Sciatic nerve (tissue), 2 donors: ENCODE results near the gene LRRN4CL. TPM values are rescaled to one million over a fixed set of nuclear protein-coding genes. Genes with fewer than 3 reads are reported as not detected.
"Not testable (repeated sequence)": the region's sequence is repeated elsewhere in the genome, so short reads cannot be mapped to it uniquely, and the experiment has no call there.

ENCODE experiments used
- ATAC-seq: fragments of 200-7000 bp; cut with Tn5 transposase; one replicate; pipeline ENCODE4 v1.9.1; 2020; ENCODE audit warnings: mild to moderate bottlenecking, moderate library complexity
- DNase-seq: peaks from one replicate; pipeline ENCODE4 v3.0.0-alpha.2; 2020; ENCODE audit warnings: low spot score
- intact Hi-C: fragments of 100-400 bp; cut with DNase I; formaldehyde crosslinking; loops from one replicate; pipeline ENCODE4 v1.14.2; 2022
- total RNA-seq: library from RNA; stranded (reverse); fragmentation: NEBNext Ultra II Directional; extraction: Animal tissue kit (Norgen Biotek cat#: 25700); gene quantifications from one replicate; pipeline ENCODE4 v1.2.1, GENCODE V29; 2021
- donor health status: DM: no; HTN: no; CAD: no.
- donor health status: DM: no; HTN: no; CAD: no.

LRRN4CL gene
- total RNA-seq, 1 donor from 2014 or later: 28.4 TPM

GRCh38 chr11:62654297-62654696, 35.0 kb downstream of the LRRN4CL start:
- ATAC-seq: no peak
- intact Hi-C loops: no loop called here
- DNase-seq: no peak

DNA sequence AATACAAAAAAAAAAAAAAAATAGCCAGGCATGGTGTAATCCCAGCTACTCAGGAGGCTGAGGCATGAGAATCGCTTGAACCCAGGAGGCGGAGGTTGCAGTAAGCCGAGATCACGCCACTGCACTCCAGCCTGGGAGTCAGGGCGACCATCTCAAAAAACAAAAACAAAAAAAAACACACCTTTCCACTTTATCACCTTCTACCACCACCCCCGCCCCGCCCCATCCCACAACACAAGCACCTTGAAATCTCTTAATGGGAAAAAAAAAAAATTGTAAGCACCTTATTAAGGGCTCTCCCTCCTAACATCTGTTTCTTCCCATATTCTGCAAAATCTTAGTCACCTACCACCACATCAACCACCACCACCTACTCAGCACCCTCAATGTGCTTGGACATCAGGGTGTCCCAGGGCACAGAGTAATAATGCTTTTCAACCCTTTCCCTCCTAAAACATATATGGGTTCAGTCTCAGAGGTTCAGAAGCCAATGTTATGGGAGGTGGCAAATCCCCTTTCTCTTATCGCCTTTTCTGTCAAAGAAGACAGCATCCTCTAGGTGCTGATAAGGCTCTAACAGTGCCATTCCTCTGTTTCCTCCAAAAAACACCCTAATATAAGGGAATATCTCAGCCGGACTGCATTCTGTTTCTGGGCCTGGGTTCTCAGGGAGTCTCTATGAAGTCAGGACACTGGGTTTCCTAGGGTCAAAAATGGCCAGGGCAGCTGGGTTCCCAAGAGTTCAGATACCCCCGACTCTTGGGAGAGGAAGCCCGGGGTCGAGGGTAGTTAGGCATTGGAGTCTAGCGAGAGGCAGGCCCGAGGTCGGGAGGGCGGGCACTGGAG, 36.9 kb downstream of the LRRN4CL start:
- ATAC-seq (peak; percentile 3), DNase-seq (no peak)
- intact Hi-C loops: no loop called here

DNA sequence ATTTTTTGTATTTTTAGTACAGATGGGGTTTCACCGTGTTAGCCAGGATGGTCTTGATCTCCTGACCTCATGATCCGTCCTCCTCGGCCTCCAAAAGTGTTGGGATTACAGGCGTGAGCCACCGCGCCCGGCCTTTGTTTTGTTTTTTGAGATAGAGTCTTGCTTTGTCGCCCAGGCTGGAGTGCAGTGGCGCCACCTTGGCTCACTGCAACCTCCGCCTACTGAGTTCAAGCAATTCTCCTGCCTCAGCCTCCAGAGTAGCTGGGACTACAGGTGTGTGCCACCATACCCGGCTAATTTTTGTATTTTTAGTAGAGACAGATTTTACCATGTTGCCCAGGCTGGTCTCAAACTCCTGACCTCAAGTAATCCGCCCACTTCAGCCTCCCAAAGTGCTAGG, 39.0 kb downstream of the LRRN4CL start:
- intact Hi-C loops, DNase-seq, ATAC-seq: not testable (repeated sequence)

- intact Hi-C loops: no loop called here
- ATAC-seq (no peak), DNase-seq (no peak)
Observed at GRCh38 chr11:62649486-62649885, 39.8 kb downstream of the LRRN4CL start.

GRCh38 chr11:62648967-62649364, 40.4 kb downstream of the LRRN4CL start:
- no peak for ATAC-seq
- intact Hi-C loops: no loop called here
- DNase-seq: no peak

- no peak for ATAC-seq
- DNase-seq: no peak
- intact Hi-C loops: no loop called here
Observed at GRCh38 chr11:62648185-62648966, 41.0 kb downstream of the LRRN4CL start.

DNA sequence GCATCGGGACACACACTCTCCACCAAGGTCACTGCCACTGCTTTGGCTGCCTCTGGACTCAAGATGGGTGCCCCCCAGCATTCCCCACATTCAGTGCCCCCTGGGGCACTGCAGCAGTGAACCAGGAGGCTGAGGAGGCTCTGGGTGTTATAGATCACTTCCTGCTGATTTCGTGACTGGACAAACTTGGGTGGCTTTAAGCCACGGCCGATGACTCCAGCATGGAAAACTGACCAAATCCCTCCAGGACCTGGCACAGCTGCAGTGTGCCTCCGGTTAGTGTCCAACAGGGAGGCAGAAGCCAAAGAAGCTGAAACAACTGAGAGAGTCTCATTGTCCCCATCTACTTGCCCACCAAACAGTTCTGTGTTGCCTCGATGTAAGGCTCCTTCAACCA, 41.7 kb downstream of the LRRN4CL start:
- intact Hi-C loops: no loop called here
- no peak for DNase-seq
- no peak for ATAC-seq

- no peak for DNase-seq
- intact Hi-C loops: no loop called here
- ATAC-seq: peak; percentile 2
Observed at GRCh38 chr11:62646825-62647608, 42.3 kb downstream of the LRRN4CL start.

DNA sequence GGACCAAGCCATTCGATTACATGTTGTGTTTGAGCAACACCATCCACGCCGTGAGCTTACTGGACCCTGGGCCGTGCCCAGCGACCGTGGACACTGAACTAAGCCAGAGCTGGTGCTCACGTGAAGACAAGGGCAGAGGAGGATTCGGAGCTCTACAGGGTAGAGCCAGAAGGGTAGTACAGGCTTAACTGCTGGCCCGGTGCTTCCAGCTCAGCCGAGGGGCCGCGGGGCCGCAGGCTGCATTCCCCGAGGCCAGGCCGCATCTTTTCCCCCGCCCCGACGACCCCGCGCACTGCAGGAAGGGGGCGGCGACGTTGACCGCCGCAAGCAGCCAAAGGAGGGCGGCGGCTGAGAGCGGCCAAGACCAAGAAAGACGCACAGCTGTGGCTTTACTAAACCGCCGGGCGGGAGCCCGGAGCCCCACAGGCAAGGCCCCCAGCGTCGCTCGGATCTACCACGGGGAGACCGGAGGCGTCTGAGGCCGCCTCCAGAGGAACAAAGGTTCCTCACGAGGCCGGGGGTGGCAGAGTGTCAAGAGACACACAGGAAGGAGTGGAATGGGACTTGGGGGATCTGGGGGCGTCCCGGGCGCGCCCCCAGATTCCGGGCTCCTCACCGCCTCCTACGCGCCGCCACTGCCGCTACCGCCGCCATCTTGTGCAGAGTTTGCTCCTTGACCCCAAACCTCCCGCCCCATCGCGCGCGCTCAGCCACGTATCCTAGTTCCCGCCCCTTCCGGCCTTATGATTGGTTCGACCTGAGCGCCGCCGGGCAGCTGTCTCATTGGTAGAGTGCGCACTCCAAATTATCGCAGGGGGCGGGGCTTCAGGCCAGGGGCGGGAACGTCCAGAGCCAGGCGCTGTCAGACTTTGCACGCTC, 43.1 kb downstream of the LRRN4CL start, which contains the start of gene GANAB:
TSS of gene GANAB (minus strand) at position 668 of the 879 bp plus-strand sequence. CDS start at position 654, 14 bp downstream.
- peak; percentile 99 for ATAC-seq
- peak; percentile 100 for DNase-seq
- intact Hi-C loops: no loop called here

- intact Hi-C loops: no loop called here
- DNase-seq (no peak), ATAC-seq (no peak)
Observed at GRCh38 chr11:62645671-62645945, 43.7 kb downstream of the LRRN4CL start.

- no peak for DNase-seq
- intact Hi-C loops: no loop called here
- ATAC-seq: no peak
Observed at GRCh38 chr11:62644220-62644619, 45.1 kb downstream of the LRRN4CL start.

Other genes with a start within 250 kb of the LRRN4CL start
- gene AHNAK, start 142.7 kb downstream of the LRRN4CL start, total RNA-seq: 2,773 TPM
- 811 TPM for gene EEF1G, start 115.6 kb downstream of the LRRN4CL start, total RNA-seq
- gene TUT1, start 98.0 kb downstream of the LRRN4CL start, total RNA-seq: 20.7 TPM
- gene MTA2, start 87.7 kb downstream of the LRRN4CL start, total RNA-seq: 86.6 TPM
- gene EML3, start 76.8 kb downstream of the LRRN4CL start, total RNA-seq: 113 TPM
- gene ROM1, start 76.3 kb downstream of the LRRN4CL start, total RNA-seq: 15.2 TPM
- gene B3GAT3, start 67.5 kb downstream of the LRRN4CL start, total RNA-seq: 38.7 TPM
- gene GANAB, start 42.9 kb downstream of the LRRN4CL start, total RNA-seq: 219 TPM
- gene INTS5, start 36.2 kb downstream of the LRRN4CL start, total RNA-seq: 12.3 TPM
- 25.1 TPM for gene C11orf98, start 24.3 kb downstream of the LRRN4CL start, total RNA-seq
- 7.1 TPM for gene CSKMT, start 24.2 kb downstream of the LRRN4CL start, total RNA-seq
- 7.1 TPM for gene UQCC3, start 17.9 kb downstream of the LRRN4CL start, total RNA-seq
- gene LBHD1, start 17.3 kb downstream of the LRRN4CL start, total RNA-seq: 4.9 TPM
- gene UBXN1, start 10.5 kb downstream of the LRRN4CL start, total RNA-seq: 79.6 TPM
- gene BSCL2, start 17.9 kb upstream of the LRRN4CL start, total RNA-seq: 44.5 TPM
- 1.4 TPM for gene GNG3, start 18.1 kb upstream of the LRRN4CL start, total RNA-seq
- gene HNRNPUL2, start 37.9 kb upstream of the LRRN4CL start, total RNA-seq: 51.2 TPM
- 30.9 TPM for gene TTC9C, start 39.0 kb upstream of the LRRN4CL start, total RNA-seq
- 9.8 TPM for gene ZBTB3, start 64.6 kb upstream of the LRRN4CL start, total RNA-seq
- 48.1 TPM for gene POLR2G, start 72.0 kb upstream of the LRRN4CL start, total RNA-seq
- 17.8 TPM for gene TAF6L, start 81.9 kb upstream of the LRRN4CL start, total RNA-seq
- gene TMEM179B, start 97.9 kb upstream of the LRRN4CL start, total RNA-seq: 29.6 TPM
- 10.4 TPM for gene TMEM223, start 102.5 kb upstream of the LRRN4CL start, total RNA-seq
- 81.8 TPM for gene NXF1, start 115.9 kb upstream of the LRRN4CL start, total RNA-seq
- 51.6 TPM for gene STX5, start 142.5 kb upstream of the LRRN4CL start, total RNA-seq
- not detected for gene TEX54, start 143.3 kb upstream of the LRRN4CL start, total RNA-seq
- 34.5 TPM for gene WDR74, start 150.1 kb upstream of the LRRN4CL start, total RNA-seq
- 102 TPM for gene SLC3A2, start 191.4 kb upstream of the LRRN4CL start, total RNA-seq
- gene CHRM1, start 231.8 kb upstream of the LRRN4CL start, total RNA-seq: not detected